ENCODE data around the gene PACRG. TPM values are rescaled to one million over a fixed set of nuclear protein-coding genes. Genes with fewer than 3 reads are reported as not detected.
"Not testable (repeated sequence)": the region's sequence is repeated elsewhere in the genome, so short reads cannot be mapped to it uniquely, and the experiment has no call there.

The PACRG gene
- total and polyA plus RNA-seq, 9 donors: 1.2 to 2.7 (median 1.9) TPM

DNA sequence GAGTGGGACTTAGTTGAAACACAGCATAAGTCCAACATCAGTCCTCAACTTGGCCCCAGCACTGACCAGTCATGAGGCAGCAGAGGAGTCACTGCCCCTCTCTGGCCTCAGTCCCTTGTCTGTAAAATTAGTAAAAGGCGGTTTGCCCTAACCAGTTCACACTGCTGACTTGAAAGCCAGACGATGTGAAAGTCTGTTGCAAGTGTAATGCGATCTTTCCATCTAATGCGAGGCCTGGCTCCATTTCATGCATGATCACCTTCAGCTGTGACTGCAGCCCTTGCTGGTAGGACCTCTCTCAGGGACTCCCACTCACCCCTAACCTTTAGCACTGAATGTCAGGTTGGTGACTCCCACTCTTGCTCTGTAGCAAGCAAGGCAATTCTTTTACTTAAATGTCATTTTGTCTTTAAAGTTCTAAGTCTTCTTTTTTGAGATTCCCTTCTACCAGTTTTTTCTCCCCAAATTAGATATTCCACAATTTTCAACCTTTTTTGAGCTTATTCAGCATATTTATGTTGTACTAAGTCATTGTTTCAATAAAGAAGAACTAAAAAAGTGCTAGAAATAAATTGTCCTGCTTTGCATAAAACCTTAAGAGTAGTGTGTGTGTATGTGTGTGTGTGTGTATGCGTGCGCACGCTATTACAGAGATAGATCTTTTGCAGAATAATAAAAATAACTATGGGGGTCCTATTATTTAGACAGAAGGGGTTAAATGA lies 245.5 kb downstream of the PACRG start:
- Histone ChIP-seq H3K27ac (ENCODE audit: low read length) (no peak overlapping the region), H3K36me3 (ENCODE audit: control insufficient read depth, insufficient read depth, low read length) (no peaks in the 10 kb centered on the region), H3K27me3 (ENCODE audit: control insufficient read depth, insufficient read depth, low read length) (no peaks in the 10 kb centered on the region), H3K9me3 (replicated peaks; ENCODE audit: control insufficient read depth, low read depth, low read length) (no peaks in the 10 kb centered on the region), H3K4me1 (ENCODE audit: control insufficient read depth, insufficient read depth, low read length) (peaks cover 2% of the 10 kb centered on the region), H3K4me3 (ENCODE audit: low read length) (no peak overlapping the region)
- peak; percentile 61 for DNase-seq
- WGBS (ENCODE audit: insufficient coverage): 36% methylated on average over 4 of the region's 7 CpGs

DNA sequence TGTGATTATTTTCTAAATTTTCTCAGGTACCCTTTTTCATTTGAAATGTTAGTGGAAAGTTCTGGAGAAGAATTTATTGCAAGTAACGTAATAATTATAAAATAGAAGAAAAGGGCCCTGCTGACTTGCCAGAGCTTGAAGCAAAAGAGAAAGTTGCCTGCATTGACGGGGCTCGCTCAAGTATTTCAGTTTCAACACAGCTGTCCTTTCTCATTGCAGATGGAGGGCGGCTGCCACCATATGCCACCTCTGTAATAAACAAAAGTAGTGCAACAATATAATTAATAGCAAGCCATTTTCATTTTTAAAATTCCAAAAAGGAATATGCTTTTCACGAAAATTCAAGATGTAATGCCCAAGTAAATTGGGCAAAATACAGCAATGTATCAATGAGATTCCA lies 246.2 kb downstream of the PACRG start:
- H3K27me3 ChIP-seq (ENCODE audit: control insufficient read depth, insufficient read depth, low read length): no peaks in the 10 kb centered on the region
- no peak overlapping the region for H3K27ac ChIP-seq (ENCODE audit: low read length)
- peak; percentile 41 for DNase-seq
- no CpG with 5 or more reads among the region's 5 CpGs for WGBS (ENCODE audit: insufficient coverage)
- H3K4me1 ChIP-seq (ENCODE audit: control insufficient read depth, insufficient read depth, low read length): peaks cover 2% of the 10 kb centered on the region
- no peak overlapping the region for H3K4me3 ChIP-seq (ENCODE audit: low read length)
- no peaks in the 10 kb centered on the region for H3K36me3 ChIP-seq (ENCODE audit: control insufficient read depth, insufficient read depth, low read length)
- H3K9me3 ChIP-seq (replicated peaks; ENCODE audit: control insufficient read depth, low read depth, low read length): no peaks in the 10 kb centered on the region

DNA sequence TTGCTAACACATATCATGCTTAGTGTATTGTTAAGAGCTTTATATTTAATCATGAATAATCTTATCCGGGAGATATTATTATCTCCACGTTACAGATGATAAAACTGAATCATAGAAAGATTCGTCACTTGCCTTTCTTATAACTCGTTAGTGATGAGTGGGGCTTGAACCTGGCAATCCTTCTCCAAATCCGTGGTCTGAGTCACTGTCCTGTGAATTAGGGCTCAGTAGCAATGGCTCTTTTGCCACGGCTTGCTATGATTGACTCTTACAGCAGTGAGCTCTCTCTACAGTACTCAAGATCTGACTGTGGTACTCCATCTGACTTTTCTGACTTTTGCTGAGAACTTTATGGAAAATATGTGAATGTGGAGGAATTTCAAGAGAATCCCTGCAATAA lies 246.9 kb downstream of the PACRG start:
- Histone ChIP-seq H3K4me3 (ENCODE audit: low read length) (no peak overlapping the region), H3K27ac (ENCODE audit: low read length) (no peak overlapping the region)
- no peak for DNase-seq

DNA sequence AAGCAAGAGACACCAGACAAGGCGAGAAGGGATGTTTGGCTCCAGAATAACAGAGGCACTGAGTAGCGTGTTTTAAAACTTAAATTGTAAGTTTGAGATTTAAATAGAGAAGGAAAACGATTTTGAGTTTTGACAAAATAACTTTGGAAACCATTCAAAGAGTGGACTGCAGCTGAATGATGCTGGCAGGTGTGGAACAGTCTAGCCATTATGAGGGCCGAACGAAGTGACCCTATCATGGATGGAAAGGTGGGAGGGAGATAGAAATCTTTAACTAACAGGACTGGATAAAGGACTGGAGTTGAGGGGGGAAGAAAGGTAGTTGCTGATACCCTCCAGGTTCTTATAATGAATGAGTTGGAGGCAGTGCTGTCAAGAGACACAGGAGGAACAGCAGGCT lies 248.4 kb downstream of the PACRG start:
- H3K27ac ChIP-seq (ENCODE audit: low read length): no peak overlapping the region
- H3K36me3 ChIP-seq (ENCODE audit: control insufficient read depth, insufficient read depth, low read length): no peaks in the 10 kb centered on the region
- H3K27me3 ChIP-seq (ENCODE audit: control insufficient read depth, insufficient read depth, low read length): no peaks in the 10 kb centered on the region
- no peak overlapping the region for H3K4me3 ChIP-seq (ENCODE audit: low read length)
- H3K9me3 ChIP-seq (replicated peaks; ENCODE audit: control insufficient read depth, low read depth, low read length): no peaks in the 10 kb centered on the region
- WGBS (ENCODE audit: insufficient coverage): 71% methylated on average over 5 of the region's 5 CpGs
- no peak for DNase-seq
- peaks cover 2% of the 10 kb centered on the region for H3K4me1 ChIP-seq (ENCODE audit: control insufficient read depth, insufficient read depth, low read length)

More for the DNA sequence above, 246.9 kb downstream of the PACRG start:
- WGBS (ENCODE audit: insufficient coverage): 98% methylated on average over 4 of the region's 6 CpGs
- Histone ChIP-seq H3K27me3 (ENCODE audit: control insufficient read depth, insufficient read depth, low read length) (no peaks in the 10 kb centered on the region), H3K36me3 (ENCODE audit: control insufficient read depth, insufficient read depth, low read length) (no peaks in the 10 kb centered on the region), H3K4me1 (ENCODE audit: control insufficient read depth, insufficient read depth, low read length) (peaks cover 2% of the 10 kb centered on the region), H3K9me3 (replicated peaks; ENCODE audit: control insufficient read depth, low read depth, low read length) (no peaks in the 10 kb centered on the region)

DNA sequence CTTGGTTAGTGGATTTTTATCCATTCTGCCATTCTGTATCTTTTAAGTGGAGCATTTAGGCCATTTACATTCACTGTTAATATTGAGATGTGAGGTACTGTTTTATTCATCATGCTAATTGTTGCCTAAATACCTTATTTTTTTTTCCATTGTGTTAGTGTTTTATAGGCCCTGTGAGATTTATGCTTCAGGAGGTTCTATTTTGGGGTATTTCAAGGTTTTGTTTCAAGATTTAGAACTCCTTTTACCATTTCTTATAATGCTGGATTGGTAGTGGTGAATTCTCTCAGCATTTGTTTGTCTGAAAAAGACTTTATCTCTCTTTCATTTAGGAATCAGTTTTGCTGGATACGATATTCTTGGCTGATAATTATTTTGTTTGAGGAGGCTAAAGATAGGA lies 255.5 kb downstream of the PACRG start:
- not testable (repeated sequence) for H3K27ac ChIP-seq (ENCODE audit: low read length); H3K27me3 ChIP-seq (ENCODE audit: control insufficient read depth, insufficient read depth, low read length); H3K4me3 ChIP-seq (ENCODE audit: low read length); H3K36me3 ChIP-seq (ENCODE audit: control insufficient read depth, insufficient read depth, low read length); H3K4me1 ChIP-seq (ENCODE audit: control insufficient read depth, insufficient read depth, low read length); DNase-seq
- peaks cover 15% of the 10 kb centered on the region for H3K9me3 ChIP-seq (replicated peaks; ENCODE audit: control insufficient read depth, low read depth, low read length)
- WGBS (ENCODE audit: insufficient coverage): no CpG with 5 or more reads among the region's 1 CpG

DNA sequence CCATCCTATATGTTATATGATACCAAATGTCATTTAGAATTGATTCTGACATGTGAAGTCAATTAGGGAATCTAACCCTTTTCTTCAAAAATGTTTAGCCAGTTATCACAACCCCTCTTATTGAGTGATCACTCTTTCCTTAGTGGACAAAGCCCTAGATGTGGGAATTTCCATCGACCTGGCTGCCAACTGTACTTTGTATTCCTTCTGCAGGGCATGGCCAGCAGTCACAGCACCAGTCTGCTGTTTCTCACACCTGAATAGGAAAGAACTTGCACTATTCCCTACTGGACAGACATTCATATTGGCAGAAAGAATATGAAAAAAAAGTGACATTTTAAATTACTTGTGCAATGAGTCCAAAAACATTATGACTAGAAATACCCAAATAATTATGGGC lies 271.0 kb downstream of the PACRG start:
- H3K9me3 ChIP-seq (replicated peaks; ENCODE audit: control insufficient read depth, low read depth, low read length): no peaks in the 10 kb centered on the region
- no peak overlapping the region for H3K27ac ChIP-seq (ENCODE audit: low read length)
- DNase-seq: no peak
- H3K36me3 ChIP-seq (ENCODE audit: control insufficient read depth, insufficient read depth, low read length): no peaks in the 10 kb centered on the region
- H3K4me1 ChIP-seq (ENCODE audit: control insufficient read depth, insufficient read depth, low read length): no peaks in the 10 kb centered on the region
- WGBS (ENCODE audit: insufficient coverage): no CpG with 5 or more reads among the region's 1 CpG
- H3K4me3 ChIP-seq (ENCODE audit: low read length): no peak overlapping the region
- H3K27me3 ChIP-seq (ENCODE audit: control insufficient read depth, insufficient read depth, low read length): no peaks in the 10 kb centered on the region

DNA sequence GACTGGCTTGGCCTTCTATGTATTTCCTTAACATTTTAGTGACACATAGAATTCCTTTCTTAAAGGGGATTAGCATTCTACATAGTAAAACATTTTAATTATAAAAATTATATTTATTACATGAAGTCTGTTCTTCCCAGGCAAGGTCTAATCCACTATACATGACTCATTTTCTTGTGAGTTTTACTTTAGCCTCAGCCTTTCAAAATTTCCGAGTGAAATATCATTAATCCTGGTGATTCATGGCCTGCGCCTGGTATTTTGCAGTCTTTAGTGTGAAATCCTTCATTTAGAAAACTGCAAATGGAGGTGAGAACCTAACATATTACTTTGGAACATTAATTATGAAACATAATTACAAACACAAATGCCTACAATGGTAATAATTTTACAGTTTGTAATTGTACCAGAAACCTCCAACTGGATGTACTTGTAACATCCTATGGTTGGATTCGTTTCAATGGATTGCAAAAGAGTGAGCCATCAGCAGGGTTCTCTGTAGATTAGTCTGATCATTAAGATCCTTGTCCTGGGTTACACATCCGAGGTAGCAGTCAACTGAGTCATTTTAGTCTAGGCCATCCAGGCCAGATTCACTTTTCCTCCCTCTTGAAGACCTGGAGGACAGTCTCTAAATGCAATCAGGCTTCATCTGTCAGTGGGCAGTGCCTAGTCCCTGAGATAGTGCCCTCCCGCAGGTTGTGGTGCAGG lies 272.0 kb downstream of the PACRG start:
- no peak overlapping the region for H3K27ac ChIP-seq (ENCODE audit: low read length)
- 100% methylated on average over 1 of the region's 5 CpGs for WGBS (ENCODE audit: insufficient coverage)
- H3K4me1 ChIP-seq (ENCODE audit: control insufficient read depth, insufficient read depth, low read length): no peaks in the 10 kb centered on the region
- no peaks in the 10 kb centered on the region for H3K36me3 ChIP-seq (ENCODE audit: control insufficient read depth, insufficient read depth, low read length)
- no peaks in the 10 kb centered on the region for H3K27me3 ChIP-seq (ENCODE audit: control insufficient read depth, insufficient read depth, low read length)
- no peak for DNase-seq
- H3K9me3 ChIP-seq (replicated peaks; ENCODE audit: control insufficient read depth, low read depth, low read length): no peaks in the 10 kb centered on the region
- no peak overlapping the region for H3K4me3 ChIP-seq (ENCODE audit: low read length)

DNA sequence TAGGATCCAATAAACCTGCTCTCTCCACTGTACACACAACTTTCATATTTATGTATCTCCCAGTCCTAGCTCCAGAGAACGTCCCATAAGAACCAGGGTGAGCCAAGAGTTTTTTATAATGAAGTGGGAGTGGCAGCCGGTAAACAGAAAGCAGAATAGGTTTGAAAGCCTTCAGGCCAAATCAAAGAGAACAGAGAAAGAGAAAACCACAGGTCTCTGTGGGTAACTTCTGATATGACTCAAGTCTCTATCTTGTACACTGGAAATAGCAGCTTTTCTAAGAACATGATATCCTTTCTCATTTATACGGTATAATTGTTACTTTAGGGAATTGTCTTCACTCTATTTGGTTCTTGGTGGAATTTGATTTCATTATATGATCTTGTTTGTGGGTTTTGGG lies 273.6 kb downstream of the PACRG start:
- Histone ChIP-seq H3K9me3 (replicated peaks; ENCODE audit: control insufficient read depth, low read depth, low read length) (no peaks in the 10 kb centered on the region), H3K4me3 (ENCODE audit: low read length) (no peak overlapping the region), H3K27me3 (ENCODE audit: control insufficient read depth, insufficient read depth, low read length) (no peaks in the 10 kb centered on the region), H3K36me3 (ENCODE audit: control insufficient read depth, insufficient read depth, low read length) (no peaks in the 10 kb centered on the region), H3K27ac (ENCODE audit: low read length) (no peak overlapping the region), H3K4me1 (ENCODE audit: control insufficient read depth, insufficient read depth, low read length) (no peaks in the 10 kb centered on the region)
- no peak for DNase-seq
- WGBS (ENCODE audit: insufficient coverage): no CpG with 5 or more reads among the region's 3 CpGs

DNA sequence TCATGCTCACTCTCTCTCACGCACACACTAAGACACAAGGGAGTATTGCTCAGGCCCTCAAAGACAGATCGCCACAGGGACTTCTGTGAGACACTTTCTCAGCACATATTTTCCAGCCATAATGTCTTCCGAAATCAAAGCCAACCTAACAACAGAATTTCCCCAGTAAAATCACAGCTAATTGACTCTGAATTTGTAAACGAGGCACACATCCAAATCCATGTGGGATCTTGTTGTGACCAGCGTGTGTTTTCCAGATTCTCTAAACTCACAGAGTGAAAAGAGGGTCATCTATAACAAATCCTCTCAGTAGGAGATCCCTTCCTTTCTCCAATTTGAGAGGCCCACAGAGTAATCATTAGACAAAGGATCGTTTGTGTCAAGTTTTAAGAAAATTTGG lies 280.4 kb downstream of the PACRG start:
- H3K9me3 ChIP-seq (replicated peaks; ENCODE audit: control insufficient read depth, low read depth, low read length): no peaks in the 10 kb centered on the region
- 79% methylated on average over 4 of the region's 6 CpGs for WGBS (ENCODE audit: insufficient coverage)
- no peaks in the 10 kb centered on the region for H3K36me3 ChIP-seq (ENCODE audit: control insufficient read depth, insufficient read depth, low read length)
- H3K4me3 ChIP-seq (ENCODE audit: low read length): no peak overlapping the region
- no peaks in the 10 kb centered on the region for H3K27me3 ChIP-seq (ENCODE audit: control insufficient read depth, insufficient read depth, low read length)
- H3K4me1 ChIP-seq (ENCODE audit: control insufficient read depth, insufficient read depth, low read length): no peaks in the 10 kb centered on the region
- no peak overlapping the region for H3K27ac ChIP-seq (ENCODE audit: low read length)
- no peak for DNase-seq

DNA sequence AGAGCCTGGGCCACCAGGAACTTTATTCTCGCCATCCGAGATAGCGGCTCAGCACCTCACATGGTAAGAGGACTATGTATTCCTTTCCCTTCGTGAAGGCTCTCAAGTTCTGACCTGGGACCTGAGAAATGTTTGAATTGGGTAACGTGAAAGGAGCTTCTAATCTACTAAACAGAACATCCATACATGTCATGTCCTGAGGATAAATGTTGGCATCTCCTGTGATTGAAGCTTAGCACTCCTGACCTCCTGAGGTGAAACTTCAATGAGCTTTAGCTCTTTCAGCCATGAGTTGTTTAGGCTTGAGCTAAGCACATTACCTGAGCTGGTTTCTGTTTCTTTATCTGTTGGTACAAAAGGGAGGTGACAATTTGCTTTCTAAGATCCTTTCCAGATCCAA lies 280.9 kb downstream of the PACRG start:
- no peak for DNase-seq
- Histone ChIP-seq H3K4me1 (ENCODE audit: control insufficient read depth, insufficient read depth, low read length) (no peaks in the 10 kb centered on the region), H3K9me3 (replicated peaks; ENCODE audit: control insufficient read depth, low read depth, low read length) (no peaks in the 10 kb centered on the region), H3K27ac (ENCODE audit: low read length) (no peak overlapping the region), H3K4me3 (ENCODE audit: low read length) (no peak overlapping the region), H3K27me3 (ENCODE audit: control insufficient read depth, insufficient read depth, low read length) (no peaks in the 10 kb centered on the region), H3K36me3 (ENCODE audit: control insufficient read depth, insufficient read depth, low read length) (no peaks in the 10 kb centered on the region)
- 94% methylated on average over 3 of the region's 5 CpGs for WGBS (ENCODE audit: insufficient coverage)

All from muscle of leg (tissue), 11 donors.